MG63 (cell line): Measurements from ENCODE around the gene TNFRSF13B. TPM values are rescaled to one million over a fixed set of nuclear protein-coding genes. Genes with fewer than 3 reads are reported as not detected.
"Not testable (repeated sequence)": the region's sequence is repeated elsewhere in the genome, so short reads cannot be mapped to it uniquely, and the experiment has no call there.

Experiments used
- DNase-seq: peaks from one replicate; pipeline ENCODE4 v3.0.0-alpha.2; 2020
- H3K27me3 ChIP-seq: fragments of 250-450 bp; sonication (Bioruptor Pico); 2 replicates; pipeline ENCODE4 v1.5.1; 2020; ENCODE audit warnings: mild to moderate bottlenecking, moderate library complexity
- H3K36me3 ChIP-seq: fragments of 250-450 bp; sonication (Bioruptor Pico); 2 replicates; pipeline ENCODE4 v1.5.1; 2020; ENCODE audit warnings: mild to moderate bottlenecking, moderate library complexity
- H3K4me3 ChIP-seq: fragments of 250-450 bp; sonication (Bioruptor Pico); 2 replicates; pipeline ENCODE4 v1.5.1; 2020; ENCODE audit warnings: mild to moderate bottlenecking, moderate library complexity
- H3K9me3 ChIP-seq: fragments of 250-450 bp; sonication (Bioruptor Pico); 2 replicates; pipeline ENCODE4 v1.5.1; 2020; ENCODE audit warnings: mild to moderate bottlenecking, moderate library complexity
- total RNA-seq: library from RNA; depleted of rRNA; stranded (reverse); fragments of >200 nt; shearing (Covaris generic); gene quantifications from 2 replicates; pipeline ENCODE4 v1.2.3, GENCODE V29; 2014; ENCODE audit warnings: low replicate concordance

Gene TNFRSF13B
- total RNA-seq, 1 experiment from 2014 or later: not detected

GRCh38 chr17:16915752-16916556 lies 56.0 kb downstream of the TNFRSF13B start:
- no peaks in the 10 kb centered on the region for H3K27me3 ChIP-seq
- H3K9me3 ChIP-seq: no peaks in the 10 kb centered on the region
- peak; percentile 45 for DNase-seq
- H3K36me3 ChIP-seq: no peaks in the 10 kb centered on the region
- H3K4me3 ChIP-seq: no peak overlapping the region

- H3K36me3 ChIP-seq: no peaks in the 10 kb centered on the region
- H3K4me3 ChIP-seq: no peak overlapping the region
- DNase-seq: no peak
- H3K27me3 ChIP-seq: no peaks in the 10 kb centered on the region
- H3K9me3 ChIP-seq: no peaks in the 10 kb centered on the region
Observed at GRCh38 chr17:16913463-16913862, 58.5 kb downstream of the TNFRSF13B start.

- no peaks in the 10 kb centered on the region for H3K27me3 ChIP-seq
- H3K4me3 ChIP-seq: no peak overlapping the region
- DNase-seq: no peak
- no peaks in the 10 kb centered on the region for H3K9me3 ChIP-seq
- no peaks in the 10 kb centered on the region for H3K36me3 ChIP-seq
Observed at GRCh38 chr17:16912021-16912962, 59.6 kb downstream of the TNFRSF13B start.

- Histone ChIP-seq H3K9me3 (0 out of 2 replicates have a peak, but pooled peaks cover 4% of the 10 kb centered on the region), H3K36me3 (no peaks in the 10 kb centered on the region), H3K27me3 (no peaks in the 10 kb centered on the region), H3K4me3 (no peak overlapping the region)
- no peak for DNase-seq
Observed at GRCh38 chr17:16911141-16911937, 60.6 kb downstream of the TNFRSF13B start.

GRCh38 chr17:16910341-16910740 lies 61.6 kb downstream of the TNFRSF13B start:
- no peaks in the 10 kb centered on the region for H3K36me3 ChIP-seq
- no peak overlapping the region for H3K4me3 ChIP-seq
- 0 out of 2 replicates have a peak, but pooled peaks cover 5% of the 10 kb centered on the region for H3K9me3 ChIP-seq
- H3K27me3 ChIP-seq: no peaks in the 10 kb centered on the region
- no peak for DNase-seq

- DNase-seq: no peak
- 0 out of 2 replicates have a peak, but pooled peaks cover 5% of the 10 kb centered on the region for H3K9me3 ChIP-seq
- H3K27me3 ChIP-seq: no peaks in the 10 kb centered on the region
- H3K36me3 ChIP-seq: no peaks in the 10 kb centered on the region
- no peak overlapping the region for H3K4me3 ChIP-seq
Observed at GRCh38 chr17:16909472-16910246, 62.3 kb downstream of the TNFRSF13B start.

GRCh38 chr17:16908273-16908672 lies 63.6 kb downstream of the TNFRSF13B start:
- no peaks in the 10 kb centered on the region for H3K27me3 ChIP-seq
- 0 out of 2 replicates have a peak, but pooled peaks cover 5% of the 10 kb centered on the region for H3K9me3 ChIP-seq
- H3K4me3 ChIP-seq: no peak overlapping the region
- no peak for DNase-seq
- H3K36me3 ChIP-seq: no peaks in the 10 kb centered on the region

- H3K27me3 ChIP-seq: no peaks in the 10 kb centered on the region
- no peaks in the 10 kb centered on the region for H3K36me3 ChIP-seq
- no peak for DNase-seq
- no peak overlapping the region for H3K4me3 ChIP-seq
- H3K9me3 ChIP-seq: 0 out of 2 replicates have a peak, but pooled peaks cover 5% of the 10 kb centered on the region
Observed at GRCh38 chr17:16906680-16907079, 65.2 kb downstream of the TNFRSF13B start.

GRCh38 chr17:16905593-16906191 lies 66.2 kb downstream of the TNFRSF13B start:
- no peak for DNase-seq
- H3K4me3 ChIP-seq: no peak overlapping the region
- no peaks in the 10 kb centered on the region for H3K27me3 ChIP-seq
- H3K36me3 ChIP-seq: no peaks in the 10 kb centered on the region
- 0 out of 2 replicates have a peak, but pooled peaks cover 5% of the 10 kb centered on the region for H3K9me3 ChIP-seq

GRCh38 chr17:16903070-16903469 lies 68.8 kb downstream of the TNFRSF13B start:
- H3K36me3 ChIP-seq, H3K9me3 ChIP-seq, H3K4me3 ChIP-seq, DNase-seq, H3K27me3 ChIP-seq: not testable (repeated sequence)

- H3K36me3 ChIP-seq: no peaks in the 10 kb centered on the region
- no peaks in the 10 kb centered on the region for H3K27me3 ChIP-seq
- DNase-seq: no peak
- no peaks in the 10 kb centered on the region for H3K9me3 ChIP-seq
- no peak overlapping the region for H3K4me3 ChIP-seq
Observed at GRCh38 chr17:16900288-16900882, 71.5 kb downstream of the TNFRSF13B start.

GRCh38 chr17:16897211-16897896 lies 74.6 kb downstream of the TNFRSF13B start:
- not testable (repeated sequence) for H3K36me3 ChIP-seq, DNase-seq, H3K27me3 ChIP-seq, H3K4me3 ChIP-seq, H3K9me3 ChIP-seq

- H3K9me3 ChIP-seq, DNase-seq, H3K36me3 ChIP-seq, H3K27me3 ChIP-seq, H3K4me3 ChIP-seq: not testable (repeated sequence)
Observed at GRCh38 chr17:16896235-16896634, 75.7 kb downstream of the TNFRSF13B start.

GRCh38 chr17:16893527-16893926 lies 78.4 kb downstream of the TNFRSF13B start:
- not testable (repeated sequence) for H3K9me3 ChIP-seq, H3K27me3 ChIP-seq, H3K4me3 ChIP-seq, H3K36me3 ChIP-seq, DNase-seq
